NCI-H2107 treated with DMSO at 0.1 percent for 48 hours (cell line): ENCODE data around the gene RASGRF2.

Experiments
- DNase-seq: peaks from one replicate; lab custom pipeline; 2025; ENCODE audit not compliant: unreplicated experiment; lab: John Stamatoyannopoulos, UW

RASGRF2 gene

GRCh38 chr5:81165493-81166119 lies 205.4 kb downstream of the RASGRF2 start:
- DNase-seq: peak; percentile 3

- DNase-seq: no peak
Measured at GRCh38 chr5:81166430-81166829, 206.3 kb downstream of the RASGRF2 start.

GRCh38 chr5:81167078-81167477 lies 206.9 kb downstream of the RASGRF2 start:
- no peak for DNase-seq

- DNase-seq: no peak
Measured at GRCh38 chr5:81167544-81167943, 207.4 kb downstream of the RASGRF2 start.

- DNase-seq: no peak
Measured at GRCh38 chr5:81169924-81170323, 209.8 kb downstream of the RASGRF2 start.

- DNase-seq: no peak
Measured at GRCh38 chr5:81171769-81172168, 211.6 kb downstream of the RASGRF2 start.

GRCh38 chr5:81172710-81173109 lies 212.5 kb downstream of the RASGRF2 start:
- no peak for DNase-seq

GRCh38 chr5:81177061-81177460 lies 216.9 kb downstream of the RASGRF2 start:
- DNase-seq: no peak

- DNase-seq: no peak
Measured at GRCh38 chr5:81179959-81180358, 219.8 kb downstream of the RASGRF2 start.

GRCh38 chr5:81180780-81181460 lies 220.8 kb downstream of the RASGRF2 start:
- no peak for DNase-seq

GRCh38 chr5:81181576-81182316 lies 221.6 kb downstream of the RASGRF2 start:
- no peak for DNase-seq

- no peak for DNase-seq
Measured at GRCh38 chr5:81182396-81183390, 222.5 kb downstream of the RASGRF2 start.

- DNase-seq: peak; percentile 19
Measured at GRCh38 chr5:81183811-81184748, 223.9 kb downstream of the RASGRF2 start.

- DNase-seq: no peak
Measured at GRCh38 chr5:81184749-81185110, 224.6 kb downstream of the RASGRF2 start.

GRCh38 chr5:81187885-81188284 lies 227.7 kb downstream of the RASGRF2 start:
- DNase-seq: no peak

GRCh38 chr5:81188962-81189361 lies 228.8 kb downstream of the RASGRF2 start:
- DNase-seq: no peak

- DNase-seq: no peak
Measured at GRCh38 chr5:81189875-81190498, 229.8 kb downstream of the RASGRF2 start.

GRCh38 chr5:81191726-81192372 lies 231.7 kb downstream of the RASGRF2 start:
- DNase-seq: no peak

- no peak for DNase-seq
Measured at GRCh38 chr5:81192373-81192750, 232.2 kb downstream of the RASGRF2 start.
